Stimulated activated CD4-positive, alpha-beta T cell treated with anti-CD3 and anti-CD28 coated beads, Interleukin-2, amount 100 ng/mL, for 4 hours (primary cell): ENCODE data around the gene NHSL1.

Experiments
- DNase-seq: peaks from one replicate; pipeline ENCODE4 v3.0.0-alpha.2; 2020; ENCODE audit warnings: low read depth

NHSL1 gene

GRCh38 chr6:138497286-138497685 is 2.0 kb downstream of the NHSL1 start:
- DNase-seq: no peak

- no peak for DNase-seq
Observed at GRCh38 chr6:138494312-138494711, 5.0 kb downstream of the NHSL1 start.

- no peak for DNase-seq
Observed at GRCh38 chr6:138493413-138493812, 5.9 kb downstream of the NHSL1 start.

GRCh38 chr6:138492871-138493270 is 6.4 kb downstream of the NHSL1 start:
- DNase-seq: no peak

GRCh38 chr6:138492113-138492512 is 7.2 kb downstream of the NHSL1 start:
- DNase-seq: no peak

GRCh38 chr6:138491017-138491416 is 8.3 kb downstream of the NHSL1 start:
- no peak for DNase-seq

- DNase-seq: no peak
Observed at GRCh38 chr6:138489846-138490245, 9.4 kb downstream of the NHSL1 start.

GRCh38 chr6:138487102-138487604 is 12.1 kb downstream of the NHSL1 start:
- no peak for DNase-seq

- no peak for DNase-seq
Observed at GRCh38 chr6:138486249-138487101, 12.8 kb downstream of the NHSL1 start.

- no peak for DNase-seq
Observed at GRCh38 chr6:138485586-138486248, 13.6 kb downstream of the NHSL1 start.

- DNase-seq: no peak
Observed at GRCh38 chr6:138485005-138485545, 14.2 kb downstream of the NHSL1 start.

- DNase-seq: no peak
Observed at GRCh38 chr6:138484018-138484731, 15.1 kb downstream of the NHSL1 start.

- DNase-seq: no peak
Observed at GRCh38 chr6:138482816-138483215, 16.5 kb downstream of the NHSL1 start.

GRCh38 chr6:138480279-138480949 is 18.9 kb downstream of the NHSL1 start:
- DNase-seq: no peak

- DNase-seq: no peak
Observed at GRCh38 chr6:138477913-138478539, 21.3 kb downstream of the NHSL1 start.

GRCh38 chr6:138476116-138476515 is 23.2 kb downstream of the NHSL1 start:
- DNase-seq: no peak

GRCh38 chr6:138473144-138473543 is 26.1 kb downstream of the NHSL1 start:
- no peak for DNase-seq

GRCh38 chr6:138468320-138469015 is 30.8 kb downstream of the NHSL1 start:
- DNase-seq: no peak

GRCh38 chr6:138467901-138468300 is 31.4 kb downstream of the NHSL1 start:
- DNase-seq: no peak

GRCh38 chr6:138465007-138465645 is 34.2 kb downstream of the NHSL1 start:
- no peak for DNase-seq
